Gastroesophageal sphincter (tissue), 3 donors: ENCODE results near the gene TMEM108.

Experiments
- EP300 ChIP-seq: sonication (generic); formaldehyde crosslinking; IDR thresholded peaks from one replicate; pipeline ENCODE4 v1.6.1; 2017; ENCODE audit warnings: antibody characterized with exemption, mild to moderate bottlenecking
- TF ChIP-seq, protein P1 (sequence below), 4 experiments: fragments of 200-600 bp in 2 of 4; fragments of 450-650 bp in 2 of 4; sonication (generic) in 1 of 4; IDR thresholded peaks; one replicate each; pipeline ENCODE4 v1.5.1; 2017 to 2019; ENCODE audit warnings: antibody characterized with exemption in 4 of 4, mild to moderate bottlenecking in 2 of 4, moderate library complexity in 2 of 4

DNA sequence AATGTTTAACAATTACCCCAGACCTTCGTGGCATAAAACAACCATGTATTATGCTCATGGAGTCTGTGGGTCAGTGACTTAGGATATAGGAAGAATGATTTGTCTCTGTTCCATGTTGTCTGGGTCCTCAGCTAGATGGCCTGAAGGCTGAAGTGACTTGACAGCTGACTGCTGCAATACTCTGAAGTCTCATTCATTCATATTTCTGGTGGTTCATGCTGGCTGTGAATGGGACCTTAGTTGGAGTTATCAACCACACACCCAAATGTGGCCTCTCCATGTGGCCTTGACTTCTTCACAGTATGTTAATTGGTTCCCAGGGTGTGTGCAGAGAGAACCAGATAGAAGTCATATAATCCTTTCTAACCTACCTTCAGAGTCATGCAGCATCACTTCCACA, 216.5 kb downstream of the TMEM108 start:
- TF ChIP-seq, protein P1, sequence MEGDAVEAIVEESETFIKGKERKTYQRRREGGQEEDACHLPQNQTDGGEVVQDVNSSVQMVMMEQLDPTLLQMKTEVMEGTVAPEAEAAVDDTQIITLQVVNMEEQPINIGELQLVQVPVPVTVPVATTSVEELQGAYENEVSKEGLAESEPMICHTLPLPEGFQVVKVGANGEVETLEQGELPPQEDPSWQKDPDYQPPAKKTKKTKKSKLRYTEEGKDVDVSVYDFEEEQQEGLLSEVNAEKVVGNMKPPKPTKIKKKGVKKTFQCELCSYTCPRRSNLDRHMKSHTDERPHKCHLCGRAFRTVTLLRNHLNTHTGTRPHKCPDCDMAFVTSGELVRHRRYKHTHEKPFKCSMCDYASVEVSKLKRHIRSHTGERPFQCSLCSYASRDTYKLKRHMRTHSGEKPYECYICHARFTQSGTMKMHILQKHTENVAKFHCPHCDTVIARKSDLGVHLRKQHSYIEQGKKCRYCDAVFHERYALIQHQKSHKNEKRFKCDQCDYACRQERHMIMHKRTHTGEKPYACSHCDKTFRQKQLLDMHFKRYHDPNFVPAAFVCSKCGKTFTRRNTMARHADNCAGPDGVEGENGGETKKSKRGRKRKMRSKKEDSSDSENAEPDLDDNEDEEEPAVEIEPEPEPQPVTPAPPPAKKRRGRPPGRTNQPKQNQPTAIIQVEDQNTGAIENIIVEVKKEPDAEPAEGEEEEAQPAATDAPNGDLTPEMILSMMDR (IDR thresholded peaks at IDR 0.05), result no peak
- no peak for TF ChIP-seq EP300
